GM21381 (cell line): Measurements from ENCODE around the gene SLC2A4.

Experiments
- ATAC-seq: cut with Tn5 transposase; IDR thresholded peaks from one replicate; pipeline ENCODE4 v1.9.1; 2021; ENCODE audit warnings: mild to moderate bottlenecking, moderate library complexity; ENCODE audit not compliant: unreplicated experiment

SLC2A4 gene

GRCh38 chr17:7296189-7296861, 14.8 kb downstream of the SLC2A4 start:
- no peak for ATAC-seq

DNA sequence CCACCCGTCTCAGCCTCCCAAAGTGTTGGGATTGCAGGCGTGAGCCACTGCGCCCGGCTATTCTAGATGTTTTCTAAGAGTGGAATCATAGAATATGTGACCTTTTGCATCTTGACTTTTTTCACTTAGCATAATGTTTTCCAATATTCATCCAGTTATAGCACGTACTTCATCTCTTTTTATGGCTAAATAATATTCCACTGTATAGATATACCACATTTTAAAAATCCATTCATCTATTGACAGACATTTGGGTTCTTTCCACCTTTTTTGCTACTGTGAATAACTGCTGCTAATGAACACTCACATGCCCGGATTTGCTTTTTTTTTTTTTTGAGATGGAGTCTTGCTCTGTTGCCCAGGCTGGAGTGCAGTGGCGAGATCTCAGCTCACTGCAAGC, 22.7 kb downstream of the SLC2A4 start:
- ATAC-seq = no peak

GRCh38 chr17:7306911-7307685, 25.6 kb downstream of the SLC2A4 start, which contains the start of gene EIF5A:
Gene EIF5A, plus strand, starts transcription at chr17:7307628. Its CDS starts 2,008 bp downstream, at chr17:7309636.
- ATAC-seq = peak; percentile 57

DNA sequence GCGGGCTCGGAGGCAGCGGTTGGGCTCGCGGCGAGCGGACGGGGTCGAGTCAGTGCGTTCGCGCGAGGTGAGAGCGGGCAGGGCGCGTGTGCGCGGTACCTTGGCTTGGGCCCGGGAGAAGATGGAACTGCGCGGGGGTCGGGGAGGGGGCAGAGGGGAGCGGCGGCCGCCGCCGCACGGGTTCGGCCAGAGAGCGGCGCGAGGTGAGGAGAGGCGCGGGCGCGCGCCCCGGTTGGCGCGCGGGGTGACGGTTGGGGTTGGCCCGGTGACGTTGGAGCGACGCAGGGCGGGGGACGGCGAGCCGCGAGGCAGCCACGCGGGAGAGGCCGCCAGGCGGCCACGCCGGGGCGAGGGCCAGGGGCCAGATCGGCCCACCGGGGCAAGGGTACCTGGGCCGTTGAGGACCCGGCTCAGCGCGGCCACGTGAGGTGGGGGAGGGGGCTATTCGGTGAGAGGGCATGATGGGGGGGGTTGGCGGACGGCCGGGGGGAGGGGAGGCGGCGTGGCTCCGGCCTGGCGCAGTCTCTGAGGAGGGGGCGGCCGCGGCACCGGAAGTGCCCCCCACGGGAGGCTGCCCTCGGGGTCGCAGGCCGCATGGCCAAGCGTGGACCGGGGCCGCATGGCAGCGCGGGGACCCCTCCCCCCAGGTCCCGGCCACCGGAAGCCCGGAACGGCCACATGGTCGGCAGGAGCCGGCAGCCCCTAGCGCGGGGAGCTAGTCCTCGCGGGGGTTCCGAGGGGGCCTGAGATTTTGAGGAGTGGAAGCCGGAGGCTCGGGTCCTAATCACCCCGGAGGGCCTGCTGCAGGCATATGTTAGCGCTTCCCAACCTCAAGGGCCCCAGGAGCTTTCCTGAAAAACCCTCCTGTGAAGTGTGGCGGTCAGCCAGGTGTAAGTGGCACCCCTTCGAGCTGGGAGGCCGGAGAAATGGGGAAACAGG, 26.4 kb downstream of the SLC2A4 start:
- ATAC-seq = peak; percentile 10

DNA sequence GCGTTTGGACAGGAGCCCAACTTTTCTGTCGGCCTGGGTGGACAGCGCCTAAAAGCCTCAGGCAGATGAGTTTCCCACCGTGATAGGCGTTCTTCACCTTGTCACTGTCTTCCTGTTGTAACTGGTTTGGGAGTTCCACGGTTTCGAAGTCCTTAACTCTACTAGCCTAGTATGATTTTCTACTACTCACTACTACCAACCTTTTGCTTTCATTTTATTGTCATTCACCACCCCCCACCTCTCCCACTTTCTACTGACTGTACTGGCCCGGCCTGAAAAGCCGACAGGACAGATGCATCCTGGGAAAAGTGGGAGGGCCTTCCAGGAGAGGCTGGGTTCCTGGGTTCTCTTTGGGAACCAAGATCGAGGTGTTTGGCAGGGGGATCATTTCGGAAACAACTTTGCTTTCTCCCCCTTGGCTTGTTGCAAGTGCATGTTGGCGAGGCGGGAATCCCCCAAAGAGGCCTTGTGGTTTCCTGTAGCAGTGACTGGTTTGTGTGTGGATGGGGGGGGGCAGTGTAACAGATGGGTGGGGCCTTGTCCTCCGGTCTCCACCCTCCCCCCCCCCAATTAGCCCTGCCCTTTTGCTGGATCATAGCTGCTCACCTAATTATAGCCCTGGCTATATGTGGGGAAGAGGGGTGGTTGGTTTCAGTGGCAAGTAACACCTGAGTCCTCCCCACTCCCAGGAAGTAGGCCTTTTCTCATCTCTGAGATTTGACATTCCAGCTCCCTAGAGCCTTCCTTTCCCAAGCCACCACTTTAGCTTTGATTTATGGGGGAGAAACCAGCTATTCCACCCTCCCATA, 27.3 kb downstream of the SLC2A4 start:
- ATAC-seq = no peak

GRCh38 chr17:7309628-7310027, 28.1 kb downstream of the SLC2A4 start:
- ATAC-seq = no peak

GRCh38 chr17:7311110-7311705, 29.7 kb downstream of the SLC2A4 start:
- ATAC-seq = no peak

- ATAC-seq = no peak
Measured at GRCh38 chr17:7312432-7313087, 31.0 kb downstream of the SLC2A4 start.

DNA sequence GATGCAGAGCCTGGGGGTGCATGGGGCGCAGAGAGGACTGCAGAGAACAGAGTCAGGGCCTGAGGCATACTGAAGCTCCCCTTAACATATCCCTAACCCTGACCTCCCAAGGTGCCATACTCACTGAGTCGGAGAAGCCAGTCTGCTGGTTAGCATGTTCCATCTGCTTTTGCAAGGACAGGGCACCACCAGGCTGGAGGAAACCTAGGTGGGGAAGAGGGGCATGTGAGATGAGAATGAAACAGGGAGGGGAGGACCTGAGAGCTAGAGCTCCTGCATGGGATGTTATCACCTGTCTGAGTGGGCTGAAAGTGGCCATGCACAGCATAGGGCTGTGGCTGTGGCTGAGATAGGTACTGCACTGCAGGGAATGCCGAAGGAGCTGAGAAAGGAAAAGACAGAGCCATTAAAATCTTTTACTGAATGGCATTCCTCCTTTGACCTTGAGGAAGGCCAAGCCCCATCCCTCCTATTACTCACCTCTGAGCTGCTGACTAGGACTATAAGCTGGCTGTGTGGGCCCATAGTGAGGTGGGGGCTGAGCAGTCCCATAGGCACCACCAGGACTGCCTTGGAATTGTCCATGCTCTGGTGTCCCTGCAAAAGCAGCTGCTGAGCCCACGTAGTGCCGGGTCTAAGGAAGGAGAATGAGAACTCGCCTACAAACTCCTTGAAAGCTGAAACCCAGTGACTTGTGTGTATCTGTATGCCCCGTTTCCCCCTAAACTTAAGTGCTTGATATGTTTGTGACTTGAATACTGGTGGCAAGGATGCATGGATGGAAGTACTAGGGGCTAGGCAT, 31.8 kb downstream of the SLC2A4 start:
- no peak for ATAC-seq

- ATAC-seq = no peak
Measured at GRCh38 chr17:7313890-7314718, 32.6 kb downstream of the SLC2A4 start.

GRCh38 chr17:7314719-7315569, 33.4 kb downstream of the SLC2A4 start, which contains the start of gene GPS2:
Gene GPS2, minus strand, starts transcription at chr17:7315360. Its CDS starts 308 bp downstream, at chr17:7315052.
- ATAC-seq = peak; percentile 72

DNA sequence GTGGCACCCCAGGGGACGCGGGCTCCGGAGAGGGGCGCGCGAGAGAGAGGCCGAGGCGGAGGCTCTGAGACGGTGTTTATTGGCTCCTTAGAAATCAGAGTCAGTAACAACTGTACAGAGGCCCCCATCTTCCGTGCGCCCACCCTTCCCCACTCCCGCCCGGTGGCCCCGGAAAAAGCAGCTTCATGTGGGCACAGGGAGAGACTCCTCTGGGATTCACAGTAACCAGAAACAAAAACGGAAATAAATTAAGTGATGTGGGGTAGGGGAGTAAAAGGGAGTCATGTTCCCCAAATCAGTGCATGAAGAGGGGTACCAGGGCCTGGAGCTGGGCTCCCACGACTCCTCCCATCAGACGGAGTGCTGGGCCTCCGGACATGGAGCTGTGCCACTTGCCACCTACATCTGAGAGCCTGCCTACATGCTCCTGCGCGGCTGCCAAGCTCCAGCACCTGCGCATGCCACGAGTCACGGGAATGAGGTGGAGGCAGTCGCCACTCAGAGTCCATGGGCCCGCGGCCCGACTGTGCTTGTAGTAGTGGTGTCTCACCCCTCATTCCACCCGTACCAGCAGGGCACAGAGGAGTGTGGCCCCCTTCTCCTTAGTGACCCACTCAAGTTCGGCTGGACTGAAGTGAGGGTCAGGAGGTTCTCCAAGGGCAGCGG, 34.2 kb downstream of the SLC2A4 start:
- no peak for ATAC-seq

DNA sequence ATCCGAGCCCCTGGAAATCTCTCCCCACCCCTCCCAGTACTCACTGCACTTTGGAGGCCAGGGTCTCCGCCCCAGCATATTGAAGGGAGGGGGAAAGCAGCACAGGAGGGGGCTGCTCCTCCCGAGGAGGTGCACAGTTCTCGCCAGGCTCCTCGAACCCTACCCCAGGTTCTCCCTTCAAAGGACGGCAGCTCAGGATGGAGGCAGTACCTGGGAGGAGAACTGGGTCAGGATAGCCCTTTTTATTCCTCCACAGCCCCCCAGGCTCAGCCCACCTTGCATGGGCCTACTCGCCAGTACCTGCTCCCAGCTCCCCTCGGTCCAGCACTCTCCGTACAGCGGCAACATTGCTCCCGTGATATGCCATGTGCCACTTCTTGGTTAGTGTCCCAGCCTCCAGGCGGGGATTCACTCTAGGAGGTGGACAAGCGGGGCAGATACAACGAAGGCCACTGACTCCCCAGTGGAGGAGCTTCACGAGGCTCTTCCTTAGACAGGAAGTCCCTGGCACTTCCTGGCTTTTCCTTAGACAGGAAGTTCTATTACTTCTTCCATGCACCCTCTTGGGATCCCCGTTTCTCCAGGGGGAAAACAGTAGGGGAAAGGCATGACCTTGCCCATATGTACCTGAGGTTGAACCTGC, 35.8 kb downstream of the SLC2A4 start:
- ATAC-seq = no peak

DNA sequence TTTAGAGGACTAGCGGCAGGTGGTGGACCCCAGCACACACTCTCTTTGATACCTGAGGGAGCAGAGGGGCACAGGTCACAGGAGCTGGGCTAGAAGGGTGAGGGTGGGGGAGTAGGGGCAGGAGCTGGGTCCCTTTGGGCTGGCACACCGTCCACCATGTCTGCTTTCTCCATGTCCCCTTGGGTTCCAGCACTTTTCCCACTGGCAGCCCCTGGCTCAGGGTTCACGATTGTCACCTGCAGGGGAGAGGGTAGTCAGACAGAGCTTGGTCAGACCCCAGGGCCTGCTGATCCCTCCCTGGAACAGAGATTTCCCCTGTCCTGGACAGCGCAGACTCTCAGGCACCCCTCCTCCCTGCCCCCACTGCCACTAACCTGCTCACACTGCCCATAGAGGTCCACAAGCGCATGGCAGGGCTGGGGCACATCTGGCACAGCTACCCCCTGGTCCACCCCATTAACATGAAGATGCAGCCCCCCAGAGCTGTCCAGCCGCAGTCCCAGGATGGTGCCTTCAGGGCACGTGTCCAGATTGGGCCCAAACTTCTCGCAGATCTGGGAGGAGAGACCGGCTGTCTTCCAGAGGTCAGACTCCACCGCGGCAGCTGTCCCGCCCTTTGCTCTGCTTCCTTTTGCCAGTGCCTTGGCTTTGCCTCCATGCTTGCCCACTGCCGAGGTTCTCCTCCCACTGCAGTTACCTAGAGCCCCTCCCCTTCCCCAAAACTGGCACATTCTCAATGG, 36.8 kb downstream of the SLC2A4 start:
- ATAC-seq = no peak

GRCh38 chr17:7321466-7321865, 39.9 kb downstream of the SLC2A4 start:
- ATAC-seq = no peak
